Measurements from ENCODE around the gene BORCS8. TPM values are rescaled to one million over a fixed set of nuclear protein-coding genes. Genes with fewer than 3 reads are reported as not detected.

The BORCS8 gene
- total RNA-seq, 4 donors from 2014 or later: 9.4 to 28.8 (median 14.7) TPM

DNA sequence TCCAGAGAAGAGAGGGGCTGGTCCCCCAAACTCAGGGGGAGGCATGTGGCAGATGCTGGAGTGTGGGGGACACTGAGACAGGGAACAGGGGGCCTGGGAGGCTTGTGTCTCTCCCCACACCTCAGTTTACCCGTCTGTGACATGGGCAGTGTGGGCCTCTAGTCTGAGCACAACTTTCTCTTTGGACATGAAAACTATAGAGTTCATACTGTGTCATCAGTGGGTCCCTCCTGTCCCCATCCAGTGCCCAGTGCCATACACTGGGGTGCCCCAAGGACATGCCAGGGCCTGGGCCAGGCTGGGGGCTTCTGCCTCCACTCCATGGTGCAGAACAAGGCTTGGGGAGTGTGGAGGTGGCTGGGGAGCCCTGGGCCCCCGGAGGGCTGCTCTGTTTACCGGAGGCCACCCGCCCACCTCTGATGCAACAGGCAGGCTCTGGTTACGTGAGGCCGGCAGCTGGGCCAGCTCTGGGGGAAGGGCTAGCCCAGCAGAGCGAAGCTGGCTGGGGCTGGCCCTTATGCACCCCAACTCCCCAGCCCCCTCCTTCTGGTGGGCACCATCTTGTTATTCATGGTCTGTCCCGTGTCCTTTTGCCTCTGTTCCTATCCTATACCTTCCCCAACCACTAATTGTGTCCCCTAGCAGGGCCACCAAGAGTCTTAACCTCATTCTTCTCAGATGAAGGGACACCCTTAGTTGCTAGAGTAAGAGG, 20.0 kb downstream of the BORCS8 start:
- no peak for TF ChIP-seq EP300 (IDR thresholded peaks at IDR 0.05)
- TF ChIP-seq POLR2AphosphoS5 (IDR thresholded peaks at IDR 0.05): no peak
- TF ChIP-seq, protein P1, sequence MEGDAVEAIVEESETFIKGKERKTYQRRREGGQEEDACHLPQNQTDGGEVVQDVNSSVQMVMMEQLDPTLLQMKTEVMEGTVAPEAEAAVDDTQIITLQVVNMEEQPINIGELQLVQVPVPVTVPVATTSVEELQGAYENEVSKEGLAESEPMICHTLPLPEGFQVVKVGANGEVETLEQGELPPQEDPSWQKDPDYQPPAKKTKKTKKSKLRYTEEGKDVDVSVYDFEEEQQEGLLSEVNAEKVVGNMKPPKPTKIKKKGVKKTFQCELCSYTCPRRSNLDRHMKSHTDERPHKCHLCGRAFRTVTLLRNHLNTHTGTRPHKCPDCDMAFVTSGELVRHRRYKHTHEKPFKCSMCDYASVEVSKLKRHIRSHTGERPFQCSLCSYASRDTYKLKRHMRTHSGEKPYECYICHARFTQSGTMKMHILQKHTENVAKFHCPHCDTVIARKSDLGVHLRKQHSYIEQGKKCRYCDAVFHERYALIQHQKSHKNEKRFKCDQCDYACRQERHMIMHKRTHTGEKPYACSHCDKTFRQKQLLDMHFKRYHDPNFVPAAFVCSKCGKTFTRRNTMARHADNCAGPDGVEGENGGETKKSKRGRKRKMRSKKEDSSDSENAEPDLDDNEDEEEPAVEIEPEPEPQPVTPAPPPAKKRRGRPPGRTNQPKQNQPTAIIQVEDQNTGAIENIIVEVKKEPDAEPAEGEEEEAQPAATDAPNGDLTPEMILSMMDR (IDR thresholded peaks at IDR 0.05): no peak
- no peak for TF ChIP-seq POLR2A (IDR thresholded peaks at IDR 0.05)
- Histone ChIP-seq H3K27ac (no peak overlapping the region), H3K36me3 (peaks cover 0 to 26% of the 10 kb centered on the region in 2 donors), H3K4me3 (no peak overlapping the region), H3K9me3 (no peaks in the 10 kb centered on the region), H3K4me1 (peaks cover 0 to 26% (median 0%) of the 10 kb centered on the region in 3 donors), H3K27me3 (peaks cover 24% of the 10 kb centered on the region)
- ATAC-seq: peak; percentile 60
- WGBS, 2 donors (ENCODE audit: low coverage in 1 of 2): no CpG with 5 or more reads among the region's 8 CpGs

DNA sequence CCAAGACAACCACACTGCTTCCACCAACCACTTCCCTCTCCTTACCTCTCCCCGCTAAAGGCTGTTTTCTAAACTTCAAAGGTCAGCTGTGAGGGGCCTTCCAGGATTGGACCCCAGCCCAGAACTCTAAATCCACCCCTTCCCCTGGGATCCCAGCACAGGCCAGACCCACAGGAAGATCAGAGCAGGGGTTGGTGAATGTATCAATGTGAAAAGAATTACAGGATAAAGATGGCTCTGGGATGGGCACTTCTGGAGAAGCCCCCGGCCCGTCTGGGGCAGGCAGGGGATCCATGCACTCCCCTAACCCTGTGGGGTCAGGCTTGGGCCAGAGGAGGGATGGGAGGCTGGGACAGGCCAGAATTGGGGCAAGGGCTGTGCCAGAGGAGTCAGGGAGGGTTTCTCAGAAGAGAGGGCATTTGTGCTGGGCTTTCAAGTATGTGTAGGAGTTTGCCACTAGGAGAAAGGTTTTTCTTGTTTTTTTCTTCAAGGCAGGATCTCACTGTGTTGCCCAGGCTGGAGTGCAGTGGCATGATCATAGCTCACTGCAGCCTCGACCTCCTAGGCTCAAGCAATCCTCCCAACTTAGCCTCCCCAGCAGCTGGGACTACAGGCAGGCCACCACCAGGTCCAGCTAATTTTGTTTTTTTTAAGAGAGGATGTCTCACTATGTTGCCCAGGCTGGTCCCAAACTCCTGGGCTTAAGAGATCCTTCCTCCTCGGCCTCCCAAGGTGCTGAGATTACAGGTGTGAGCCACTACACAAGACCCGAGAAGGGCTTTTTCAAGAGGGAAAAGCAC, 20.9 kb downstream of the BORCS8 start:
- WGBS, 2 donors (ENCODE audit: low coverage in 1 of 2): 14 to 56% methylated on average over 1 to 3 of the region's 6 CpGs
- no peak for ATAC-seq

DNA sequence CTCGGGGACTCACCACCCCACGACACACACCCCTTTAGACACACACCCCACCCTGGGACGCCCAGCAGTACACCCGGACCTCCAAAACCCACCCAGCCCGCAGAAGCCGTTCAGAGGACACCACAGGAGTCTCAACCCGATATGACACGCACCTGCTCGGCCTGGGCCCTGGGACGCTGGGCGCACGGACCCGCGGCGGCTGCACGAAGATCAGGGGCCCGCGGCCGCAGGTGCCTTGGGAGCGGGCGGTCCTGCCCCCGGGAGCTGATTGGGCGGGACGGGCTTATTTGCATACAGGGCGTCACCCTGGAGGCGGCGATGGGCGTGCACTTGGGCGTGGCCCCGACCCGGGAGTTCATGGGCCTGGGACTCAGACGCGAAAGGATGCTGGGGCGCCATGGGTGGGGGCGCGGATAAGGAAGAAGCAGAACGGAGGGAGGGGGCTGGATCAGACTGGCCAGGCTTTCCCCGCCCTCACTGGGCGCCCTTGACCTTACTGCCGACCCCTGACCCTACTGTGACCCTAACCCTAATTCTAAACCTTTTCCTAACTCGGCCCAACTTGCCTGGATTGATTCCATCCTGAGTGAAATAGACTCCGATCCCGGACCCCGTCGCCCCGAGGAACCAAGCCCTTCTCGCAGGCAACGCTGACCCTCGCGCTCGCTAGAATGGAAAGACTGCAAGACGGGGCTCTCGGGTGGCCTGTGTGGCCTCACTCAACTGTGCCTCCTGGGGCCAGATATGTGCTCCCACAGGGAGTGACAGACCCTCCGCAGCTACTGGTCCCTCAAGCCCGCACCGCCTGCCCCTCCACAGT, 21.7 kb downstream of the BORCS8 start, which contains the start of gene MEF2B:
TSS of gene MEF2B (minus strand) at position 211 of the 820 bp plus-strand sequence. CDS start 19,528 bp downstream, outside the sequence.
- ATAC-seq: peak; percentile 83
- no peak within 1 kb of the TSS for H3K27ac ChIP-seq
- H3K4me3 ChIP-seq: peak within 1 kb of the TSS in 1 of 2 donors; percentile 35
- 19 to 21% methylated on average over 8 to 10 of the region's 56 CpGs for WGBS, 2 donors (ENCODE audit: low coverage in 1 of 2)
- no peaks in the 10 kb centered on the region for H3K9me3 ChIP-seq
- H3K4me1 ChIP-seq: peaks cover 0 to 26% (median 0%) of the 10 kb centered on the region in 3 donors
- peaks cover 0 to 10% of the 10 kb centered on the region in 2 donors for H3K36me3 ChIP-seq
- peaks cover 24% of the 10 kb centered on the region for H3K27me3 ChIP-seq
- no peak for TF ChIP-seq EP300 (IDR thresholded peaks at IDR 0.05)
- TF ChIP-seq, protein P1 (IDR thresholded peaks at IDR 0.05): no peak
- TF ChIP-seq POLR2A (IDR thresholded peaks at IDR 0.05): no peak
- no peak for TF ChIP-seq POLR2AphosphoS5 (IDR thresholded peaks at IDR 0.05)

More for the DNA sequence above, 20.9 kb downstream of the BORCS8 start:
- TF ChIP-seq POLR2AphosphoS5 (IDR thresholded peaks at IDR 0.05): no peak
- TF ChIP-seq, protein P1 (IDR thresholded peaks at IDR 0.05): no peak
- TF ChIP-seq EP300 (IDR thresholded peaks at IDR 0.05): no peak
- no peak for TF ChIP-seq POLR2A (IDR thresholded peaks at IDR 0.05)
- Histone ChIP-seq H3K4me1 (peaks cover 0 to 26% (median 0%) of the 10 kb centered on the region in 3 donors), H3K36me3 (peaks cover 0 to 17% of the 10 kb centered on the region in 2 donors), H3K27me3 (peaks cover 24% of the 10 kb centered on the region), H3K27ac (no peak overlapping the region), H3K9me3 (no peaks in the 10 kb centered on the region), H3K4me3 (no peak overlapping the region)

DNA sequence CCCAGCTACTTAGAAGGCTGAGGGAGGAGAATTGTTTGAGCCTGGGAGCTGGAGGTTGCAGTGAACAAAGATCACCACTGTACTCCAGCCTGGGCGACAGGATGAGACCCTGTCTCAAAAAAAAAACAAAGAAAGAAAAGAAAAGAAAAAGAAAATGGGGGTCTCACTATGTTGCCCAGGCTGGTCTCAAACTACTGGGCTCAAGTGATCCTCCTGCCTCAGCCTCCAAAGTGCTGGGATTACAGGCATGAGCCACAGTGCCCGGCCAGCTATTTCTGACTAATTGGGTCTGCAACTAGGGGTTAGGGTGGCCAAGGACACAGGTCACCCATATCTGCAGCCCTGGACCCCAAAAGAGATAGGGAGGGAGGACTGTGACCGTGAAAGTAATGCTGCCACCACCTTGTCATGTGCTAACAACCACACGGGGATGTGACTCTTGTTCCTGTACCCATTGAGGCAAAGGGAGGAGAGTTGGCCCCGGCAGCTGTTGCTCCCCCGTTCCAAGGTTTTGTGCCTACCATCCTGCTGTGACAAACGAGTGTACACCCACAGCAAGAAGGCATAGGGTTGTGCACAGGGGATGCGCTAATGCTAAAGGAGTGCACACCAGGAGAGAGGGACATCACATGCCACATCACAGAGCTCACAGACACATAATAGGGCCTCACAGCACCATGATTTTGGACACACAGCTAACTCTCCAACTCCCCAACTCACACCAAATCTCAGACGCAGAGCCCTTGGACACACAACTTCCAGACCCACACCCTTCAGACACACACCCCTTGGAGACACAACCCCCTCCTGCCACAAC, 22.5 kb downstream of the BORCS8 start:
- no peak for ATAC-seq

More for the DNA sequence above, 22.5 kb downstream of the BORCS8 start:
- H3K4me1 ChIP-seq: peaks cover 0 to 20% (median 0%) of the 10 kb centered on the region in 3 donors
- H3K4me3 ChIP-seq: peak overlapping the region in 1 of 2 donors; percentile 35
- no peak for TF ChIP-seq POLR2AphosphoS5 (IDR thresholded peaks at IDR 0.05)
- no peak for TF ChIP-seq POLR2A (IDR thresholded peaks at IDR 0.05)
- no peak for TF ChIP-seq EP300 (IDR thresholded peaks at IDR 0.05)
- TF ChIP-seq, protein P1 (IDR thresholded peaks at IDR 0.05): no peak
- H3K9me3 ChIP-seq: no peaks in the 10 kb centered on the region
- H3K27me3 ChIP-seq: peaks cover 24% of the 10 kb centered on the region
- H3K27ac ChIP-seq: no peak overlapping the region
- H3K36me3 ChIP-seq: peaks cover 0 to 10% of the 10 kb centered on the region in 2 donors
- WGBS, 2 donors (ENCODE audit: low coverage in 1 of 2): 80 to 100% methylated on average over 1 to 6 of the region's 9 CpGs

Data from gastroesophageal sphincter (tissue), 4 donors.